BLaER1 treated with 17β-estradiol and CSF1 and Interleukin-3, amounts not matched to agents 10 nM and 100 nM (cell line): ENCODE results near the gene SORCS2.

Experiments
- H3K27ac ChIP-seq, 11 experiments: shearing (Covaris generic); formaldehyde crosslinking; 2 replicates each; pipeline ENCODE4 v1.8.1; 2022
- H3K27me3 ChIP-seq, 11 experiments: shearing (Covaris generic); formaldehyde crosslinking; 2 replicates each; pipeline ENCODE4 v1.8.1; 2022
- H3K36me3 ChIP-seq, 11 experiments: shearing (Covaris generic); formaldehyde crosslinking; 2 replicates each; pipeline ENCODE4 v1.8.1; 2022
- H3K4me1 ChIP-seq, 10 experiments: shearing (Covaris generic); formaldehyde crosslinking; 2 replicates each; pipeline ENCODE4 v1.8.1; 2022
- H3K4me2 ChIP-seq, 11 experiments: shearing (Covaris generic); formaldehyde crosslinking; 2 replicates each; pipeline ENCODE4 v1.8.1; 2022
- H3K4me3 ChIP-seq, 10 experiments: shearing (Covaris generic); formaldehyde crosslinking; 2 replicates each; pipeline ENCODE4 v1.8.1; 2022
- H3K9ac ChIP-seq, 11 experiments: shearing (Covaris generic); formaldehyde crosslinking; 2 replicates each; pipeline ENCODE4 v1.8.1; 2022
- H3K9me3 ChIP-seq, 11 experiments: shearing (Covaris generic); formaldehyde crosslinking; replicated peaks in 1 of 11; 2 replicates each; pipeline ENCODE4 v1.8.1; 2022
- H4K20me1 ChIP-seq, 11 experiments: shearing (Covaris generic); formaldehyde crosslinking; 2 replicates each; pipeline ENCODE4 v1.8.1; 2022
- Cebpa-rat ChIP-seq, 11 experiments: shearing (Covaris generic); IDR thresholded peaks; 2 replicates each; pipeline ENCODE4 v1.8.1; 2022

The SORCS2 gene

DNA sequence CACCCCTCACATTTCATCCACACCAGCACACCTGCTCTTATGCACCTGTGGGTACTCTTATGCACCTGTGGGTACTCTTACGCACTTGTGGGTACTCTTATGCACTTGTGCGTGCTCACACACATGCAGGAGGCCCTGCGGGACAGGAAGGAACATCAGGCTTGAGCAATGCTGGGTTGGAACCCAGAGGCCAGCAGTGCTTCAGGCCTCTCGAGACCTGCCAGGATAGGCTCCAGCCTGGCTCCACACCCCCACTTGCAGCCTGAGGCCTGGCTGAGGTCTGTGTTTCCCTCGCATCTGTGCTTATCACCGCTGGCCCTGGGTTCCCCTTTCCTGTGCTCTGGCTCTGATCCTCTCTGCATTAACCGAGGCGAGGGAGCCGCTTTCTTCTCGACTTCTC, 34.7 kb downstream of the SORCS2 start:
- Histone ChIP-seq H3K4me2 (peak overlapping the region; percentile 50 to 92 (median 77)), H3K36me3 (no peaks in the 10 kb centered on the region), H4K20me1 (peaks cover 0 to 11% (median 0%) of the 10 kb centered on the region in 11 experiments; a peak in 4 of 22 replicates), H3K27me3 (peaks cover 0 to 24% (median 0%) of the 10 kb centered on the region in 11 experiments; a peak in 3 of 22 replicates), H3K27ac (peak overlapping the region in 3 of 11 experiments; percentile 59 to 64 (median 59); a peak in 7 of 22 replicates), H3K9ac (peak overlapping the region in 4 of 11 experiments; percentile 45 to 62 (median 54); a peak in 7 of 22 replicates), H3K9me3 (peaks cover 0 to 7% (median 0%) of the 10 kb centered on the region in 11 experiments; a peak in 2 of 22 replicates), H3K4me3 (peak overlapping the region in 1 of 10 experiments; percentile 17; a peak in 1 of 20 replicates), H3K4me1 (peaks cover 12 to 50% (median 36%) of the 10 kb centered on the region in 10 experiments)
- peak in 2 of 11 experiments; percentile 9 to 13; a peak in 1 of 22 replicates for TF ChIP-seq Cebpa-rat (IDR thresholded peaks at IDR 0.05)

DNA sequence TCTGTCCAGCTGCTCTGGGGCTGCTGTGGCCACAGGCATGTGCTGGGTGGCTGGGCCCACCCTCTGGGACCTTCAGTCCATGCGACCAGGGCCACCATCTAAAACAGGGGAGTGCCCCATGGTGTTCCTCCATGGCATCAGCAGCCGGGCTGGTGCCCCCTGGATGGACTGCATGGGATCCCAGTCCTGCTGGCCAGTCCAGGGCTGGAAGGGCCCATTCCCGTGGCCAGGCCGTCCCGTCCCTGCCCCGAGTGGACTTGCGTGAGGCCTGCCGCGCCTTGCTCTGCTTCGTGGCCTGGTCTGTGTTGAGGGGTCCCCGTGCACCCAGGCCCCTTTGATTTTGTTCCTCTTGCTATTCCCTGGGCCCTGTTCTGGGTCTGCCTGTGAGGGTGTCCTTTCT, 36.4 kb downstream of the SORCS2 start:
- Histone ChIP-seq H3K27me3 (peaks cover 0 to 24% (median 0%) of the 10 kb centered on the region in 11 experiments; a peak in 3 of 22 replicates), H3K9me3 (peaks cover 0 to 7% (median 0%) of the 10 kb centered on the region in 11 experiments; a peak in 2 of 22 replicates), H3K4me1 (peaks cover 12 to 50% (median 36%) of the 10 kb centered on the region in 10 experiments), H4K20me1 (peaks cover 0 to 11% (median 0%) of the 10 kb centered on the region in 11 experiments; a peak in 4 of 22 replicates), H3K9ac (peak overlapping the region in 2 of 11 experiments; percentile 20 to 52; a peak in 1 of 22 replicates), H3K4me2 (peak overlapping the region in 7 of 11 experiments; percentile 75 to 92 (median 86); a peak in 15 of 22 replicates), H3K36me3 (no peaks in the 10 kb centered on the region), H3K27ac (no peak overlapping the region), H3K4me3 (no peak overlapping the region)
- no peak for TF ChIP-seq Cebpa-rat (IDR thresholded peaks at IDR 0.05)

DNA sequence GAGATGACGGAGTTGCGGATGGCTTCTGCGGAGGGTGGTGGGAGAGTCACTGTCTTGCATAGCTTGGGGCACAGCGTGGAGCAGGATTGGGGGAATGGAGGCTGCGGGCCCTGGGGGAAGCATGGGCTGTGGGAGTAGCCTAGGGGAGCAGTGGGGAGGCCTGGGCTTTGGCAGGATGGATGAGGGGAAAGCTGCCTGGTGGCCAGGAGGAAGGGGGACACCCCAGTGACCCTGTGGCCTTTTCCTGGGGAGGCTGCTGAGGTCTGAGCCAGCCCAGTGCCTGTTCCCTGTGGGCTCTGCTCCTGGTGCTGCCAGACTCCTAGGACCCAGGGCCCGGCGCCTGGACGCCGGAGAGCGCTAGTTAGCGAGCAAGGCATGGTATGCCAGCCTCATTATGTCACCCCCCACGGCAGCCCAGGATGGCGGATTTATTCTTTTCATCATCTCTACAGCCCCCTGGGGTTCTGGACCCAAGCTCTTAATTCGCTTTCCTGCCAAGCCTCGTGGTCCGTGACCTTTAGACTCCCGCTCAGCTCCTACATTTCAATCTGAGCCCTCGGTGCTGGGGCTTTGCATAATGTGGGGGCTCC, 39.8 kb downstream of the SORCS2 start:
- no peak overlapping the region for H3K4me2 ChIP-seq
- no peaks in the 10 kb centered on the region for H3K36me3 ChIP-seq
- H3K27ac ChIP-seq, result no peak overlapping the region
- H3K9me3 ChIP-seq, result peaks cover 0 to 7% (median 0%) of the 10 kb centered on the region in 11 experiments; a peak in 2 of 22 replicates
- peaks cover 0 to 9% (median 0%) of the 10 kb centered on the region in 11 experiments; a peak in 1 of 22 replicates for H3K27me3 ChIP-seq
- TF ChIP-seq Cebpa-rat (IDR thresholded peaks at IDR 0.05), result no peak
- peaks cover 4 to 33% (median 17%) of the 10 kb centered on the region in 10 experiments; a peak in 19 of 20 replicates for H3K4me1 ChIP-seq
- peaks cover 0 to 21% (median 0%) of the 10 kb centered on the region in 11 experiments; a peak in 4 of 22 replicates for H4K20me1 ChIP-seq
- H3K9ac ChIP-seq, result no peak overlapping the region
- H3K4me3 ChIP-seq, result no peak overlapping the region

DNA sequence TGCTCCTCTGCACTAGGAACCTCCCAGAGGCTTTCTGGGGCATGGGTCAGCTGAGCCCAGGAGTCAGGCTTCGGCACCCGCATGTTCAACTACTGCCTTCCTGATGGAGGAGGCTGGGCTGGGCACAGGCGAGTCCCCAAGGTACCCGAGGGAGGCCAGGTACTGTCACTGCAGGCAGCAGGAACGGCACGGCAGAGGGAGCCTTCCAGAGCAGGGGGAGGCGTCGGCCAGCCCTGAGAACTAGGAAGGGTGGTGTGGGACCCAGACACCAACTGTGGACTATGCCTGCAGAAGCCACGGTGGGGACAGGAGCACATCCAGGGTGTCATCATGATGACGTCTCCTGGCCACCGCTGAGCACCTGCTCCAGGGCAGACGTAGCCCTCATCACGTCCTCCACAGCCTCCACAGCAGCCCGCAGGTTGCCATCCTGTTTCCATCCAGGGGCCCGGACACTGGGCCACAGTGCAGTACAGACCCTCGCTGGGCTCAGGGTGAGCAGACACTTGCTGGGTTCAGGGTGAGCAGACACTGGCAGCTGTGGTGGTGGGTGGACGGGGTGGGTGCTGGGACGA, 40.8 kb downstream of the SORCS2 start:
- Histone ChIP-seq H3K9ac (no peak overlapping the region), H3K27me3 (peaks cover 0 to under 1% (median 0%) of the 10 kb centered on the region in 11 experiments; a peak in 1 of 22 replicates), H3K27ac (no peak overlapping the region), H3K36me3 (no peaks in the 10 kb centered on the region), H3K4me3 (no peak overlapping the region), H4K20me1 (peaks cover 0 to 11% (median 0%) of the 10 kb centered on the region in 11 experiments; a peak in 3 of 22 replicates), H3K4me1 (peaks cover 0 to 26% (median 8%) of the 10 kb centered on the region in 10 experiments; a peak in 14 of 20 replicates), H3K4me2 (no peak overlapping the region), H3K9me3 (peaks cover 0 to 12% (median under 1%) of the 10 kb centered on the region in 11 experiments; a peak in 12 of 22 replicates)
- no peak for TF ChIP-seq Cebpa-rat (IDR thresholded peaks at IDR 0.05)

DNA sequence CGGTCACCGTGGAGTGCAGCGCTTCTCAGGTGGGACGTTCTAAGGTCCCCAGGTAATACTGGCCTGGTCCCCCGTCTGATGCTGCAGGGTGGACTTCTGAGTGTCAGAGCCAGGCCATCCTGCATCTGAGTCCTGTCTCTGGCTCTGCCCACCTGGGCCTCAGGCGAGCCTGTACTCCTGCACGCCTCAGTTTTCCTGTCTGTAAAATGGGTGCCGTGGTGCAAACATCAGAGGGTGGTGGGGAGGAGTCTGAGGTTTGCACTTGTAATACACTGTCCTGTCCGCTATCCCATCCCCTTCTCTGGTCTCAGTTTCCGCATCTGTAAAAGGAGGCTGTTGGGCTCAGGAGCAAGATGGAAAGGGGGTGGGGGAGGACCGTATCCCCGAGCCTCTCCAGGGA, 41.3 kb downstream of the SORCS2 start:
- no peak overlapping the region for H3K4me3 ChIP-seq
- H3K4me2 ChIP-seq, result no peak overlapping the region
- H3K9me3 ChIP-seq, result peaks cover 0 to 17% (median 6%) of the 10 kb centered on the region in 11 experiments; a peak in 16 of 22 replicates
- no peak overlapping the region for H3K27ac ChIP-seq
- H3K4me1 ChIP-seq, result peaks cover 0 to 26% (median 5%) of the 10 kb centered on the region in 10 experiments; a peak in 11 of 20 replicates
- H3K9ac ChIP-seq, result no peak overlapping the region
- no peak for TF ChIP-seq Cebpa-rat (IDR thresholded peaks at IDR 0.05)
- H3K36me3 ChIP-seq, result no peaks in the 10 kb centered on the region
- H3K27me3 ChIP-seq, result no peaks in the 10 kb centered on the region; a peak in 1 of 22 replicates
- H4K20me1 ChIP-seq, result peaks cover 0 to 10% (median 0%) of the 10 kb centered on the region in 11 experiments; a peak in 3 of 22 replicates

DNA sequence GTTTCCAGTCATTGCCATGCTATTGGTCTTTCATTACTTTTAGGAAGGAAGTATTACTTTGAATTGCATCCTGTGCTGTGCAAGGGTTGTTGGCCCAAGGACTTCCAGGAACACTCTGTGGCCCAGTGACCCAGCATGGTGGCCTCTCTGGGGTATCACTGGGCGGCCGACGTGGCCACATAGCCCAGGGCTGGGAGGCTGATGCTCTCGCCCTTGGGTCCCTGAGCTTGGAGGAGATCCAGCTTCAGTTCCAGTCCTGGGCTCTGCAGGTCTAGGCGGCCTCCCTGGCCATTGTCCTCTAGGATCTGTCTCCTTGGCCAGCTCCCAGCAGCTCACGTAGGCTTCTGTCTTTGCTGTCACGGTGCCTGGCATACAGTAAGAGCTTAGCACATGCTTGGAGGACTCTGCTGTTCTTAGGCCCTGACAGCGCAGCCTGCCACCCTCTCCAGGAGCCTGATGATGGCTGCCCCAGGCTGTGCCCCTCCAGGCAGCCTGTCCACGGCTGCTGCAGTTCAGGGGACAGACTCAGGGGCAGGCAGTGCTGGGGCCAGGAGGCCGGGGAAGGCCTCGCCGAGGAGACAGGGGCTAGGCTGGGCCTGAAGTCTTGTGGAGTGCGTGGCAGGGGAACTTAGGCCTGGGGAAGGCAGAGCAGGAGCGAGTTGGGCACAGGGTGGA, 42.2 kb downstream of the SORCS2 start:
- peaks cover 0 to 22% (median 7%) of the 10 kb centered on the region in 11 experiments; a peak in 16 of 22 replicates for H3K9me3 ChIP-seq
- H3K4me1 ChIP-seq, result peaks cover 0 to 31% (median 12%) of the 10 kb centered on the region in 10 experiments; a peak in 17 of 20 replicates
- H3K9ac ChIP-seq, result no peak overlapping the region
- H3K36me3 ChIP-seq, result no peaks in the 10 kb centered on the region
- H3K4me2 ChIP-seq, result no peak overlapping the region
- H3K27ac ChIP-seq, result no peak overlapping the region
- H3K27me3 ChIP-seq, result peaks cover 0 to 5% (median 0%) of the 10 kb centered on the region in 11 experiments; a peak in 2 of 22 replicates
- H4K20me1 ChIP-seq, result peaks cover 0 to 10% (median 0%) of the 10 kb centered on the region in 11 experiments; a peak in 3 of 22 replicates
- no peak overlapping the region for H3K4me3 ChIP-seq
- no peak for TF ChIP-seq Cebpa-rat (IDR thresholded peaks at IDR 0.05)

DNA sequence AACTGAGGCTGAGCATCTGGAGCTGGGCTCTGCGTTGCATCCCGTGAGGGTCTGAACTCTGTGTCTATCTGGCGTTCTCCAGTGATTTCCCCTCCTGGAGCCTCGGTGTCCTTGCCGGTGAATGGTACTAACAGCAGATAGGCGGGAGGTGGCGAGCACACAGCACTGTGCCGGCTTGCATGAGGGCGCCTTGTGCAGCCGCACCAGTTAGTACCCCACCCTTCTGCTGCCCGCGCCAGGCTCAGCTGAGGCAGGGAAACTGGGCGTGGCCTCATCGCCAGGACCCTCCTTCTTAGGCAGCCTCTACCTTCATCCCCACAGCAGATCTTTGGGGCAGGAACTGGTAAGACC, 42.7 kb downstream of the SORCS2 start:
- no peak overlapping the region for H3K4me3 ChIP-seq
- peaks cover 0 to 36% (median 17%) of the 10 kb centered on the region in 10 experiments; a peak in 17 of 20 replicates for H3K4me1 ChIP-seq
- H4K20me1 ChIP-seq, result peaks cover 0 to 10% (median 0%) of the 10 kb centered on the region in 11 experiments; a peak in 3 of 22 replicates
- H3K4me2 ChIP-seq, result no peak overlapping the region
- no peak for TF ChIP-seq Cebpa-rat (IDR thresholded peaks at IDR 0.05)
- peaks cover 0 to 8% (median 0%) of the 10 kb centered on the region in 11 experiments; a peak in 3 of 22 replicates for H3K27me3 ChIP-seq
- no peak overlapping the region for H3K27ac ChIP-seq
- peaks cover 0 to 22% (median 7%) of the 10 kb centered on the region in 11 experiments; a peak in 16 of 22 replicates for H3K9me3 ChIP-seq
- H3K9ac ChIP-seq, result no peak overlapping the region
- no peaks in the 10 kb centered on the region for H3K36me3 ChIP-seq

DNA sequence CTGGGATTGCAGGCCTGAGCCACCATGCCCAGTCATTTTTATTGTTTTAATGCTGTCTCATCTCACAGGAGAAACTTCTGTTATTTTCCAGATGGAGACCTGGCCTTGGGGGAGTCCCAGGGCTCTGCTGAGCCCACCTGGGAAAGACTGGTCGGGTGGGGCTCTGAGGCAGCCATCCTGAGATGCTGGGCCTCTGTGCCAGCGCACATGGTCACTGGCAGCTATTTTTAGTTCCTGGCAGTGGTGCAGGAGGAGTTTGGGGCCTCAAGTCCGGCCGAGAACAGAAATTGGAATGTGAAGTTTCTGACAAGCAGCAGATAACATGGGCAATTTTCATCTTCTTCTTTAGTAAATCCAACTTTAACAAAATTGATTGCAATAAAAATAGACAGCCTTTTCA, 44.5 kb downstream of the SORCS2 start:
- H3K27ac ChIP-seq, result no peak overlapping the region
- peaks cover 0 to 16% (median 7%) of the 10 kb centered on the region in 11 experiments; a peak in 16 of 22 replicates for H3K9me3 ChIP-seq
- H3K4me3 ChIP-seq, result no peak overlapping the region
- peak overlapping the region in 2 of 11 experiments; percentile 8; a peak in 2 of 22 replicates for H3K4me2 ChIP-seq
- TF ChIP-seq Cebpa-rat (IDR thresholded peaks at IDR 0.05), result no peak
- H3K4me1 ChIP-seq, result peaks cover 0 to 43% (median 19%) of the 10 kb centered on the region in 10 experiments; a peak in 17 of 20 replicates
- peaks cover 0 to 8% (median 0%) of the 10 kb centered on the region in 11 experiments; a peak in 3 of 22 replicates for H3K27me3 ChIP-seq
- no peaks in the 10 kb centered on the region for H3K36me3 ChIP-seq
- H3K9ac ChIP-seq, result no peak overlapping the region
- H4K20me1 ChIP-seq, result peaks cover 0 to 13% (median 0%) of the 10 kb centered on the region in 11 experiments; a peak in 4 of 22 replicates
